GM12878 (cell line): ENCODE results near the gene ZNF75A. TPM values are rescaled to one million over a fixed set of nuclear protein-coding genes. Genes with fewer than 3 reads are reported as not detected.

Source experiments
- ATAC-seq: fragments of 200-7000 bp; cut with Tn5 transposase; 3 replicates; pipeline ENCODE4 v1.9.1; 2020; ENCODE audit warnings: mild to moderate bottlenecking, moderate library complexity
- BruUV-seq: library from RNA; stranded (reverse); fragments of 400-500 nt; replicated peaks from 2 replicates; lab custom pipeline; 2021; lab: Mats Ljungman, UMichigan
- CTCF ChIA-PET: fragments of 300-600 bp; sonication (Branson Sonifier 250); formaldehyde crosslinking; extraction: SDS; loops from one replicate; lab custom pipeline; 2021; ENCODE audit warnings: inconsistent platforms; lab: Yijun Ruan, JAX
- POLR2A ChIA-PET: fragments of 350-600 bp; formaldehyde crosslinking; extraction: SDS; loops from one replicate; lab custom pipeline; 2021; ENCODE audit warnings: inconsistent platforms; lab: Charles Lee
- RAD21 ChIA-PET: fragments of 300-600 bp; sonication (Branson Sonifier 250); formaldehyde crosslinking; loops from one replicate; lab custom pipeline; 2023; ENCODE audit warnings: antibody characterized with exemption; ENCODE audit not compliant: unreplicated experiment; lab: Charles Lee
- SMC1A ChIA-PET: fragments of 300-600 bp; sonication (Branson Sonifier 250); formaldehyde crosslinking; loops from one replicate; lab custom pipeline; 2023; ENCODE audit not compliant: unreplicated experiment, uncharacterized antibody; lab: Charles Lee
- DNase-seq: peaks from one replicate; pipeline ENCODE4 v3.0.0-alpha.2; 2011; ENCODE audit warnings: low read depth, low spot score
- FAIRE-seq: peaks from 3 replicates; lab custom pipeline; 2011; peaks lifted over from hg19 to GRCh38; lab: Jason Lieb, UNC
- H2AFZ ChIP-seq: 2 replicates; pipeline ENCODE4 v1.6.0; 2011; ENCODE audit warnings: low read depth, low read length, control low read depth; ENCODE audit not compliant: control insufficient read depth
- H3K27ac ChIP-seq: 2 replicates; pipeline ENCODE4 v1.5.1; 2011; ENCODE audit warnings: control low read depth; ENCODE audit not compliant: control insufficient read depth, insufficient read depth
- H3K27me3 ChIP-seq, 2 experiments: replicated peaks in 1 of 2; 2 replicates each; pipeline versions ENCODE4 v1.6.0 to v1.6.1; 2011; ENCODE audit warnings: low read length in 1 of 2; ENCODE audit not compliant: control insufficient read depth in 2 of 2, insufficient read depth in 2 of 2
- H3K36me3 ChIP-seq, 2 experiments: 2 replicates each; pipeline ENCODE4 v1.5.1; 2011; ENCODE audit warnings: low read length in 1 of 2; ENCODE audit not compliant: control insufficient read depth in 2 of 2, insufficient read depth in 2 of 2
- H3K4me1 ChIP-seq: 2 replicates; pipeline ENCODE4 v1.6.1; 2011; ENCODE audit warnings: mild to moderate bottlenecking, low read length, moderate library complexity, mixed read lengths; ENCODE audit not compliant: control insufficient read depth, insufficient read depth
- H3K4me2 ChIP-seq: 2 replicates; pipeline ENCODE4 v1.6.0; 2011; ENCODE audit warnings: control low read depth; ENCODE audit not compliant: control insufficient read depth, insufficient read depth
- H3K4me3 ChIP-seq: fragments of 200-600 bp; sonication (generic); 2 replicates; pipeline ENCODE4 v1.5.1; 2016
- H3K79me2 ChIP-seq: 2 replicates; pipeline ENCODE4 v1.6.0; 2011; ENCODE audit warnings: low read length; ENCODE audit not compliant: control insufficient read depth, insufficient read depth
- H3K9ac ChIP-seq: 2 replicates; pipeline ENCODE4 v1.8.0; 2011; ENCODE audit warnings: low read length, control low read depth, mixed read lengths; ENCODE audit not compliant: control insufficient read depth, insufficient read depth
- H3K9me3 ChIP-seq: replicated peaks from 3 replicates; pipeline ENCODE4 v1.5.1; 2011; ENCODE audit warnings: mild to moderate bottlenecking, low read length; ENCODE audit not compliant: control insufficient read depth, insufficient read depth
- H4K20me1 ChIP-seq: 2 replicates; pipeline ENCODE4 v1.6.0; 2011; ENCODE audit not compliant: control insufficient read depth, insufficient read depth
- CHD4 ChIP-seq: fragments of 200-600 bp; sonication (generic); IDR thresholded peaks from 2 replicates; pipeline ENCODE4 v1.6.1; 2016; ENCODE audit warnings: mild to moderate bottlenecking
- FOXK2 ChIP-seq: fragments of 450-650 bp; IDR thresholded peaks from 2 replicates; pipeline ENCODE4 v1.6.1; 2017; ENCODE audit warnings: mild to moderate bottlenecking, moderate library complexity
- MYB ChIP-seq: fragments of 150-350 bp; IDR thresholded peaks from 2 replicates; pipeline ENCODE4 v1.6.1; 2014; ENCODE audit warnings: mild to moderate bottlenecking, low read depth, low read length, borderline replicate concordance
- NBN ChIP-seq: fragments of 450-650 bp; IDR thresholded peaks from 2 replicates; pipeline ENCODE4 v1.6.1; 2016
- RCOR1 ChIP-seq: conservative IDR thresholded peaks from 2 replicates; pipeline ENCODE4 v1.6.1; 2012; ENCODE audit warnings: low read depth, low read length, improper control_type of control experiment
- RUNX3 ChIP-seq: IDR thresholded peaks from 2 replicates; pipeline ENCODE4 v1.6.1; 2012; ENCODE audit warnings: low read length, inconsistent platforms
- SMAD1 ChIP-seq: fragments of 450-650 bp; IDR thresholded peaks from 2 replicates; pipeline ENCODE4 v1.6.1; 2018; ENCODE audit warnings: mild to moderate bottlenecking, low read depth; ENCODE audit not compliant: partially characterized antibody
- SMC3 ChIP-seq: IDR thresholded peaks from 2 replicates; pipeline ENCODE4 v1.6.1; 2011; ENCODE audit warnings: low read length, improper control_type of control experiment, borderline replicate concordance
- SUPT20H ChIP-seq: IDR thresholded peaks from 2 replicates; pipeline ENCODE4 v1.6.1; 2011; ENCODE audit warnings: low read depth, mild to moderate bottlenecking, low read length, moderate library complexity, borderline replicate concordance; ENCODE audit not compliant: control insufficient read depth
- SUZ12 ChIP-seq: fragments of 200-600 bp; sonication (generic); IDR thresholded peaks from one replicate; pipeline ENCODE4 v1.6.1; 2018; ENCODE audit warnings: antibody characterized with exemption, mild to moderate bottlenecking; ENCODE audit not compliant: unreplicated experiment
- WGBS: methylation state at CpG from one replicate; pipeline ENCODE4 v1.1.6; 2016; ENCODE audit warnings: low lambda C conversion rate; ENCODE audit not compliant: insufficient replicate concordance, insufficient coverage; ENCODE audit errors: missing lambda C conversion rate; 5-methylcytosine and 5-hydroxymethylcytosine counted together
- in situ Hi-C: fragments of 300-500 bp; cut with MboI; formaldehyde crosslinking; loops from 9 replicates; pipeline ENCODE4 v1.14.3; 2018; ENCODE audit warnings: mixed read lengths
- intact Hi-C: fragments of 100-400 bp; cut with micrococcal nuclease; formaldehyde crosslinking; loops from one replicate; pipeline ENCODE4 v1.14.2; 2022; ENCODE audit not compliant: unreplicated experiment
- polyA plus RNA-seq, 11 experiments: library from polyadenylated mRNA; depleted of rRNA in 4 of 11; unstranded in 6 of 11; stranded (reverse) in 5 of 11; fragments of >200 nt; fragmentation: Nextera tagmentation in 4 of 11; fragmentation: Illumina TruSeq in 1 of 11; extraction: Ambion mirVana in 4 of 11; extraction: Trizol in 1 of 11; gene quantifications; 1 replicate in 1 of 11; 2 replicates in 10 of 11; pipeline versions ENCODE4 v1.2.1 to v1.2.3, GENCODE V29; 2011 to 2016; ENCODE audit warnings: inconsistent platforms in 2 of 11, missing spikeins in 2 of 11, low read depth in 1 of 11
- total RNA-seq, 4 experiments: library from RNA; depleted of rRNA in 3 of 4; stranded (reverse); fragments of >200 nt in 3 of 4; fragmentation: Illumina TruSeq in 1 of 4; extraction: Trizol in 1 of 4; gene quantifications; 2 replicates each; pipeline versions ENCODE4 v1.2.1 to v1.2.3, GENCODE V29; 2013 to 2021
- TF ChIP-seq, protein P1 (sequence below): fragments of 450-650 bp; IDR thresholded peaks from 2 replicates; pipeline ENCODE4 v1.6.1; 2016; ENCODE audit warnings: mild to moderate bottlenecking, moderate library complexity, borderline replicate concordance
- TF ChIP-seq, protein P2 (sequence below): fragments of 450-650 bp; formaldehyde crosslinking; IDR thresholded peaks from 2 replicates; pipeline ENCODE4 v1.5.0; 2022; ENCODE audit warnings: mild to moderate bottlenecking, missing genetic modification characterization
- TF ChIP-seq, protein P3 (sequence below): fragments of 450-650 bp; IDR thresholded peaks from 2 replicates; pipeline ENCODE4 v1.6.1; 2018; ENCODE audit warnings: mild to moderate bottlenecking, low read depth, moderate library complexity; ENCODE audit not compliant: partially characterized antibody

ZNF75A gene
- total and polyA plus RNA-seq, 10 of the 15 experiments (the other 5 are each of a cell fraction or from before 2014, with no cell fraction given): 7.4 to 21.2 (median 16.1) TPM

DNA sequence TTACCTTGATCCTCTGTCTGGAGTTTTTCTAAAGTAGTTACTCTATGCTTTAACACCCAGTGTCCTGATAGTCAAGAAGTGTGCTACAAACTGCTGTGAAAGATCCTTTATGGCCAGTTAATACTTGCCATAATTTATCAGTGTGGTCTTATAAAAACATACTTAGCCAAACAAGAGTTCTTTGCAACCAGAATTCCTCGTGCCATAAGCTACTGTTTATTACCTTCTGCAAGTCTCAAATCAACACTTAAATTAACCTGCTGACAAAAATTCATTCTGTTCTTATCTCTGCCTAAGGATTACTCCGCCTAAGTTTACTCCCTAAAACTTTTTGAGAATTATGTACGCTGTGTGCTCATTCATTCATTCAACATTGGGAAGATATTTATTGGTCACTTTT, 22.8 kb downstream of the ZNF75A start (continued):
- TF ChIP-seq, protein P1, sequence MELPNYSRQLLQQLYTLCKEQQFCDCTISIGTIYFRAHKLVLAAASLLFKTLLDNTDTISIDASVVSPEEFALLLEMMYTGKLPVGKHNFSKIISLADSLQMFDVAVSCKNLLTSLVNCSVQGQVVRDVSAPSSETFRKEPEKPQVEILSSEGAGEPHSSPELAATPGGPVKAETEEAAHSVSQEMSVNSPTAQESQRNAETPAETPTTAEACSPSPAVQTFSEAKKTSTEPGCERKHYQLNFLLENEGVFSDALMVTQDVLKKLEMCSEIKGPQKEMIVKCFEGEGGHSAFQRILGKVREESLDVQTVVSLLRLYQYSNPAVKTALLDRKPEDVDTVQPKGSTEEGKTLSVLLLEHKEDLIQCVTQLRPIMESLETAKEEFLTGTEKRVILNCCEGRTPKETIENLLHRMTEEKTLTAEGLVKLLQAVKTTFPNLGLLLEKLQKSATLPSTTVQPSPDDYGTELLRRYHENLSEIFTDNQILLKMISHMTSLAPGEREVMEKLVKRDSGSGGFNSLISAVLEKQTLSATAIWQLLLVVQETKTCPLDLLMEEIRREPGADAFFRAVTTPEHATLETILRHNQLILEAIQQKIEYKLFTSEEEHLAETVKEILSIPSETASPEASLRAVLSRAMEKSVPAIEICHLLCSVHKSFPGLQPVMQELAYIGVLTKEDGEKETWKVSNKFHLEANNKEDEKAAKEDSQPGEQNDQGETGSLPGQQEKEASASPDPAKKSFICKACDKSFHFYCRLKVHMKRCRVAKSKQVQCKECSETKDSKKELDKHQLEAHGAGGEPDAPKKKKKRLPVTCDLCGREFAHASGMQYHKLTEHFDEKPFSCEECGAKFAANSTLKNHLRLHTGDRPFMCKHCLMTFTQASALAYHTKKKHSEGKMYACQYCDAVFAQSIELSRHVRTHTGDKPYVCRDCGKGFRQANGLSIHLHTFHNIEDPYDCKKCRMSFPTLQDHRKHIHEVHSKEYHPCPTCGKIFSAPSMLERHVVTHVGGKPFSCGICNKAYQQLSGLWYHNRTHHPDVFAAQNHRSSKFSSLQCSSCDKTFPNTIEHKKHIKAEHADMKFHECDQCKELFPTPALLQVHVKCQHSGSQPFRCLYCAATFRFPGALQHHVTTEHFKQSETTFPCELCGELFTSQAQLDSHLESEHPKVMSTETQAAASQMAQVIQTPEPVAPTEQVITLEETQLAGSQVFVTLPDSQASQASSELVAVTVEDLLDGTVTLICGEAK: no peak
- TF ChIP-seq, all 136 proteins: peak for 0

DNA sequence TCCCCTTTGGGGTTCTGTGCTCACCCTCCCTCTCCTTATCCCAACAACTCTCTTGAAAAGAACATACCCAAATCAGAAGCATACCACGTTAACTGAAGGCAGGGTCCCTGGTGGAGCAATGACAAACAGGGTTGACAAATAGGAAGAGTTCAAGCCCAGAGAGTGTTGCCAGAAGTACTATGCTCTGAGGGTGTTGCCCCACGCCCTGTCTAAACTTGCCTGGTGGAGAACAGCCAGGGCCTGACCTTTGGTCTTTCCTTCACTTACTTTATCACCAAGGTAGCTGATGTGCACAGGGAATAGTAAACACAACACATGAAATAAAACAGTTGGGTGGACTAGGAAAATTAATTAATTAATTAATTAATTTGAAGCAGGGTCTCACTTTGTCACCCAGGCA, 23.3 kb downstream of the ZNF75A start:
- POLR2A ChIA-PET: no interaction called here
- H3K4me3 ChIP-seq: no peak overlapping the region
- CTCF ChIA-PET: no interaction called here
- ATAC-seq: no peak
- no peaks in the 10 kb centered on the region for H3K36me3 ChIP-seq
- no peaks in the 10 kb centered on the region for H3K4me1 ChIP-seq
- H3K27ac ChIP-seq: no peak overlapping the region
- no peaks in the 10 kb centered on the region for H3K79me2 ChIP-seq
- in situ Hi-C loops: no loop called here
- WGBS: 24% methylated on average over 2 of the region's 2 CpGs
- SMC1A ChIA-PET: no interaction called here
- no TSS peak for BruUV-seq
- intact Hi-C loops: no loop called here
- no peak for FAIRE-seq
- H3K27me3 ChIP-seq: no peaks in the 10 kb centered on the region
- DNase-seq: no peak
- H3K9me3 ChIP-seq: no peaks in the 10 kb centered on the region; the same call in 2 of the 3 replicates
- RAD21 ChIA-PET: interaction anchor here (0.7 kb wide), 1 partner anchor 72 kb away, joined by 4 read pairs; the partner anchor contains the start of genes ZNF174 and ZSCAN32
- no peak overlapping the region for H3K4me2 ChIP-seq
- no peaks in the 10 kb centered on the region for H4K20me1 ChIP-seq
- H3K9ac ChIP-seq: no peak overlapping the region
- H2AFZ ChIP-seq: no peak overlapping the region
- TF ChIP-seq SMC3: no peak
- TF ChIP-seq MYB: no peak
- TF ChIP-seq CHD4: no peak
- TF ChIP-seq, protein P2, sequence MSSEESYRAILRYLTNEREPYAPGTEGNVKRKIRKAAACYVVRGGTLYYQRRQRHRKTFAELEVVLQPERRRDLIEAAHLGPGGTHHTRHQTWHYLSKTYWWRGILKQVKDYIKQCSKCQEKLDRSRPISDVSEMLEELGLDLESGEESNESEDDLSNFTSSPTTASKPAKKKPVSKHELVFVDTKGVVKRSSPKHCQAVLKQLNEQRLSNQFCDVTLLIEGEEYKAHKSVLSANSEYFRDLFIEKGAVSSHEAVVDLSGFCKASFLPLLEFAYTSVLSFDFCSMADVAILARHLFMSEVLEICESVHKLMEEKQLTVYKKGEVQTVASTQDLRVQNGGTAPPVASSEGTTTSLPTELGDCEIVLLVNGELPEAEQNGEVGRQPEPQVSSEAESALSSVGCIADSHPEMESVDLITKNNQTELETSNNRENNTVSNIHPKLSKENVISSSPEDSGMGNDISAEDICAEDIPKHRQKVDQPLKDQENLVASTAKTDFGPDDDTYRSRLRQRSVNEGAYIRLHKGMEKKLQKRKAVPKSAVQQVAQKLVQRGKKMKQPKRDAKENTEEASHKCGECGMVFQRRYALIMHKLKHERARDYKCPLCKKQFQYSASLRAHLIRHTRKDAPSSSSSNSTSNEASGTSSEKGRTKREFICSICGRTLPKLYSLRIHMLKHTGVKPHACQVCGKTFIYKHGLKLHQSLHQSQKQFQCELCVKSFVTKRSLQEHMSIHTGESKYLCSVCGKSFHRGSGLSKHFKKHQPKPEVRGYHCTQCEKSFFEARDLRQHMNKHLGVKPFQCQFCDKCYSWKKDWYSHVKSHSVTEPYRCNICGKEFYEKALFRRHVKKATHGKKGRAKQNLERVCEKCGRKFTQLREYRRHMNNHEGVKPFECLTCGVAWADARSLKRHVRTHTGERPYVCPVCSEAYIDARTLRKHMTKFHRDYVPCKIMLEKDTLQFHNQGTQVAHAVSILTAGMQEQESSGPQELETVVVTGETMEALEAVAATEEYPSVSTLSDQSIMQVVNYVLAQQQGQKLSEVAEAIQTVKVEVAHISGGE (CRISPR knock-in tag): no peak
- no peak for TF ChIP-seq SUPT20H
- no peak for TF ChIP-seq RUNX3
- TF ChIP-seq SMAD1: no peak
- no peak for TF ChIP-seq NBN
- TF ChIP-seq, protein P3, sequence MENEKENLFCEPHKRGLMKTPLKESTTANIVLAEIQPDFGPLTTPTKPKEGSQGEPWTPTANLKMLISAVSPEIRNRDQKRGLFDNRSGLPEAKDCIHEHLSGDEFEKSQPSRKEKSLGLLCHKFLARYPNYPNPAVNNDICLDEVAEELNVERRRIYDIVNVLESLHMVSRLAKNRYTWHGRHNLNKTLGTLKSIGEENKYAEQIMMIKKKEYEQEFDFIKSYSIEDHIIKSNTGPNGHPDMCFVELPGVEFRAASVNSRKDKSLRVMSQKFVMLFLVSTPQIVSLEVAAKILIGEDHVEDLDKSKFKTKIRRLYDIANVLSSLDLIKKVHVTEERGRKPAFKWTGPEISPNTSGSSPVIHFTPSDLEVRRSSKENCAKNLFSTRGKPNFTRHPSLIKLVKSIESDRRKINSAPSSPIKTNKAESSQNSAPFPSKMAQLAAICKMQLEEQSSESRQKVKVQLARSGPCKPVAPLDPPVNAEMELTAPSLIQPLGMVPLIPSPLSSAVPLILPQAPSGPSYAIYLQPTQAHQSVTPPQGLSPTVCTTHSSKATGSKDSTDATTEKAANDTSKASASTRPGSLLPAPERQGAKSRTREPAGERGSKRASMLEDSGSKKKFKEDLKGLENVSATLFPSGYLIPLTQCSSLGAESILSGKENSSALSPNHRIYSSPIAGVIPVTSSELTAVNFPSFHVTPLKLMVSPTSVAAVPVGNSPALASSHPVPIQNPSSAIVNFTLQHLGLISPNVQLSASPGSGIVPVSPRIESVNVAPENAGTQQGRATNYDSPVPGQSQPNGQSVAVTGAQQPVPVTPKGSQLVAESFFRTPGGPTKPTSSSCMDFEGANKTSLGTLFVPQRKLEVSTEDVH: no peak
- no peak for TF ChIP-seq SUZ12
- no peak for TF ChIP-seq RCOR1
- TF ChIP-seq FOXK2: no peak
